H1 (cell line): ENCODE data around the gene RNASET2. TPM values are rescaled to one million over a fixed set of nuclear protein-coding genes. Genes with fewer than 3 reads are reported as not detected.

ENCODE experiments used
- CTCF ChIA-PET: fragments of 300-600 bp; sonication (Branson Sonifier 250); formaldehyde crosslinking; loops from one replicate; lab custom pipeline; 2021; ENCODE audit not compliant: partially characterized antibody; lab: Charles Lee
- POLR2A ChIA-PET: fragments of 300-600 bp; sonication (Branson Sonifier 250); formaldehyde crosslinking; loops from one replicate; lab custom pipeline; 2021; ENCODE audit warnings: inconsistent platforms; ENCODE audit not compliant: partially characterized antibody; lab: Charles Lee
- DNase-seq, 2 experiments: peaks; one replicate each; pipeline versions ENCODE4 v3.0.0 to v3.0.0-alpha.2; 2010 to 2022; ENCODE audit warnings: low spot score in 2 of 2, low read depth in 1 of 2, mixed read lengths in 1 of 2
- FAIRE-seq: peaks from 2 replicates; lab custom pipeline; 2011; peaks lifted over from hg19 to GRCh38; lab: Jason Lieb, UNC
- H2AFZ ChIP-seq: 2 replicates; pipeline ENCODE4 v1.8.1; 2012; ENCODE audit warnings: low read length, inconsistent platforms
- H2AK5ac ChIP-seq: 2 replicates; pipeline ENCODE4 v1.6.1; 2013; ENCODE audit warnings: low read depth, low read length
- H2BK120ac ChIP-seq: replicated peaks from 2 replicates; pipeline ENCODE3; 2013; ENCODE audit warnings: low read depth, low read length, inconsistent platforms
- H2BK12ac ChIP-seq: 2 replicates; pipeline ENCODE4 v1.6.1; 2013; ENCODE audit warnings: low read depth, low read length
- H2BK15ac ChIP-seq: 2 replicates; pipeline ENCODE4 v1.6.1; 2013; ENCODE audit warnings: low read length
- H2BK20ac ChIP-seq: 2 replicates; pipeline ENCODE4 v1.6.1; 2013; ENCODE audit warnings: low read length
- H2BK5ac ChIP-seq: 2 replicates; pipeline ENCODE4 v1.6.1; 2013; ENCODE audit warnings: low read depth, low read length
- H3K14ac ChIP-seq: 2 replicates; pipeline ENCODE4 v1.6.1; 2013; ENCODE audit warnings: inconsistent platforms; ENCODE audit not compliant: insufficient read length
- H3K18ac ChIP-seq: 2 replicates; pipeline ENCODE4 v1.6.1; 2013; ENCODE audit warnings: low read length; ENCODE audit errors: extremely low read depth
- H3K23ac ChIP-seq: 2 replicates; pipeline ENCODE4 v1.6.1; 2013; ENCODE audit warnings: inconsistent platforms; ENCODE audit not compliant: insufficient read length
- H3K23me2 ChIP-seq: 2 replicates; pipeline ENCODE4 v1.6.1; 2013; ENCODE audit warnings: low read depth, low read length
- H3K27ac ChIP-seq: 2 replicates; pipeline ENCODE4 v1.6.1; 2011; ENCODE audit warnings: low read depth, low read length, inconsistent platforms
- H3K27me3 ChIP-seq, 4 experiments: replicated peaks in 1 of 4; 1 replicate in 1 of 4; 2 replicates in 3 of 4; pipeline versions ENCODE4 v1.6.1 to v1.8.1; 2011 to 2013; ENCODE audit warnings: low read length in 3 of 4, mild to moderate bottlenecking in 3 of 4, inconsistent platforms in 2 of 4, mixed read lengths in 2 of 4, moderate library complexity in 1 of 4; ENCODE audit not compliant: control insufficient read depth in 3 of 4, insufficient read depth in 3 of 4; ENCODE audit errors: extremely low read depth in 1 of 4
- H3K36me3 ChIP-seq, 4 experiments: 2 replicates each; pipeline versions ENCODE4 v1.6.1 to v1.8.1; 2011 to 2013; ENCODE audit warnings: mild to moderate bottlenecking in 4 of 4, low read length in 3 of 4, moderate library complexity in 2 of 4, control low read depth in 1 of 4, inconsistent platforms in 1 of 4; ENCODE audit not compliant: insufficient read depth in 4 of 4, control insufficient read depth in 2 of 4
- H3K4ac ChIP-seq: replicated peaks from 2 replicates; pipeline ENCODE3; 2013; ENCODE audit warnings: low read length, low read depth, mixed read lengths, inconsistent platforms; ENCODE audit not compliant: insufficient read length
- H3K4me1 ChIP-seq, 4 experiments: replicated peaks in 1 of 4; 1 replicate in 1 of 4; 2 replicates in 3 of 4; pipeline versions ENCODE4 v1.6.1 to v1.8.1; 2011 to 2013; ENCODE audit warnings: low read length in 3 of 4, inconsistent platforms in 2 of 4, mixed read lengths in 1 of 4; ENCODE audit not compliant: insufficient read depth in 4 of 4, control insufficient read depth in 3 of 4
- H3K4me2 ChIP-seq, 2 experiments: 2 replicates each; pipeline versions ENCODE4 v1.6.1 to v1.8.1; 2011 to 2013; ENCODE audit warnings: low read depth in 2 of 2, low read length in 2 of 2, control low read depth in 1 of 2, inconsistent platforms in 1 of 2, mild to moderate bottlenecking in 1 of 2; ENCODE audit not compliant: insufficient read depth in 1 of 2
- H3K4me3 ChIP-seq, 4 experiments: fragments of 200-600, 300-600 bp in 1 of 4; sonication (generic), shearing (Covaris generic), sonication (Bioruptor Twin) in 1 of 4; 2 replicates each; pipeline versions ENCODE4 v1.5.1 to v1.8.1; 2011 to 2016; ENCODE audit warnings: low read length in 4 of 4, low read depth in 3 of 4, control low read depth in 2 of 4, inconsistent platforms in 2 of 4, mild to moderate bottlenecking in 2 of 4, mixed read lengths in 1 of 4, moderate library complexity in 1 of 4; ENCODE audit not compliant: insufficient read depth in 2 of 4; ENCODE audit errors: extremely low read depth in 1 of 4
- H3K56ac ChIP-seq: replicated peaks from 2 replicates; pipeline ENCODE3; 2013; ENCODE audit warnings: low read depth, mild to moderate bottlenecking, mixed read lengths, low read length, inconsistent platforms; ENCODE audit not compliant: insufficient read length
- H3K79me1 ChIP-seq: 2 replicates; pipeline ENCODE4 v1.6.1; 2013; ENCODE audit warnings: low read depth, low read length, control low read depth
- H3K79me2 ChIP-seq, 2 experiments: 2 replicates each; pipeline versions ENCODE4 v1.6.1 to v1.8.1; 2012 to 2013; ENCODE audit warnings: low read length in 2 of 2, mild to moderate bottlenecking in 2 of 2, inconsistent platforms in 1 of 2; ENCODE audit not compliant: insufficient read depth in 2 of 2, control insufficient read depth in 1 of 2
- H3K9ac ChIP-seq, 4 experiments: replicated peaks in 1 of 4; 1 replicate in 1 of 4; 2 replicates in 3 of 4; pipeline versions ENCODE4 v1.6.1 to v1.8.1; 2011 to 2013; ENCODE audit warnings: low read depth in 3 of 4, low read length in 3 of 4, control low read depth in 2 of 4, mild to moderate bottlenecking in 2 of 4, moderate library complexity in 2 of 4, inconsistent platforms in 1 of 4; ENCODE audit errors: extremely low read depth in 1 of 4
- H3K9me3 ChIP-seq, 2 experiments: 2 replicates each; pipeline versions ENCODE4 v1.6.1 to v1.8.1; 2012 to 2013; ENCODE audit warnings: mild to moderate bottlenecking in 2 of 2, moderate library complexity in 2 of 2, control low read depth in 1 of 2, inconsistent platforms in 1 of 2, low read depth in 1 of 2, low read length in 1 of 2, mixed read lengths in 1 of 2; ENCODE audit not compliant: insufficient read depth in 2 of 2
- H4K20me1 ChIP-seq, 2 experiments: replicated peaks in 1 of 2; 2 replicates each; pipeline versions ENCODE3 to v1.8.1; 2011 to 2013; ENCODE audit warnings: inconsistent platforms in 2 of 2, low read length in 2 of 2, mild to moderate bottlenecking in 1 of 2; ENCODE audit not compliant: insufficient read depth in 2 of 2, control insufficient read depth in 1 of 2
- H4K5ac ChIP-seq: 2 replicates; pipeline ENCODE4 v1.6.1; 2013; ENCODE audit warnings: low read length, low read depth, mixed read lengths, inconsistent platforms; ENCODE audit not compliant: insufficient read length
- H4K8ac ChIP-seq: 2 replicates; pipeline ENCODE4 v1.8.0; 2013; ENCODE audit warnings: mild to moderate bottlenecking, moderate library complexity, low read length, inconsistent platforms; ENCODE audit not compliant: insufficient read depth; ENCODE audit errors: extremely low read depth
- H4K91ac ChIP-seq: replicated peaks from 2 replicates; pipeline ENCODE3; 2013; ENCODE audit warnings: low read length, mixed read lengths, inconsistent platforms; ENCODE audit not compliant: insufficient read length
- CTCF ChIP-seq, 3 experiments: IDR thresholded peaks; 1 replicate in 2 of 3; 2 replicates in 1 of 3; pipeline versions ENCODE4 v1.5.1 to v1.6.1; 2011; ENCODE audit warnings: low read length in 3 of 3, mild to moderate bottlenecking in 3 of 3, inconsistent platforms in 2 of 3, low read depth in 1 of 3, moderate library complexity in 1 of 3; ENCODE audit not compliant: insufficient read depth in 1 of 3; ENCODE audit errors: control extremely low read depth in 1 of 3
- E2F6 ChIP-seq: IDR thresholded peaks from 2 replicates; pipeline ENCODE4 v1.6.1; 2012; ENCODE audit warnings: inconsistent platforms
- HDAC2 ChIP-seq, 2 experiments: fragments of 300-600 bp in 1 of 2; sonication (generic) in 1 of 2; IDR thresholded peaks; 2 replicates each; pipeline ENCODE4 v1.6.1; 2011 to 2012; ENCODE audit warnings: low read depth in 2 of 2, low read length in 2 of 2, mild to moderate bottlenecking in 2 of 2, moderate library complexity in 2 of 2, borderline replicate concordance in 1 of 2, inconsistent platforms in 1 of 2
- RFX5 ChIP-seq: IDR thresholded peaks from 2 replicates; pipeline ENCODE4 v1.6.1; 2011; ENCODE audit warnings: low read depth, low read length, improper control_type of control experiment, borderline replicate concordance
- WGBS, 2 experiments: shearing (Covaris generic) in 1 of 2; methylation state at CpG; one replicate each; pipeline versions ENCODE4 v1.1.6 to v1.1.7; 2013 to 2015; ENCODE audit warnings: low lambda C conversion rate in 2 of 2, mixed read lengths in 2 of 2, inconsistent platforms in 1 of 2, low coverage in 1 of 2, missing lambda C conversion rate in 1 of 2; ENCODE audit not compliant: insufficient replicate concordance in 2 of 2, insufficient coverage in 1 of 2, insufficient read length in 1 of 2; ENCODE audit errors: extremely low coverage in 1 of 2, missing lambda C conversion rate in 1 of 2; 5-methylcytosine and 5-hydroxymethylcytosine counted together
- polyA plus RNA-seq, 7 experiments: library from polyadenylated mRNA; depleted of rRNA in 3 of 7; stranded (reverse) in 5 of 7; unstranded in 2 of 7; fragments of >200 nt in 5 of 7; fragments of 200-250 nt in 2 of 7; gene quantifications; 1 replicate in 5 of 7; 2 replicates in 1 of 7; 4 replicates in 1 of 7; pipeline versions ENCODE4 v1.2.1 to v1.2.3, GENCODE V29; 2011 to 2013; ENCODE audit warnings: missing spikeins in 2 of 7, mixed read lengths in 2 of 7
- total RNA-seq: library from RNA; stranded (reverse); fragmentation: NEBNext Ultra II Directional; extraction: Animal tissue kit (Norgen Biotek cat#: 25700); gene quantifications from 2 replicates; pipeline ENCODE4 v1.2.1, GENCODE V29; 2021

The RNASET2 gene
- total and polyA plus RNA-seq, 2 of the 8 experiments (the other 6 are each of a cell fraction or from before 2014, with no cell fraction given): 15.7 to 22.9 TPM

- Histone ChIP-seq H3K14ac (no peak overlapping the region), H3K9ac (no peak overlapping the region), H3K4me1 (peaks cover 2 to 12% (median 5%) of the 10 kb centered on the region in 4 experiments; a peak in 6 of 7 replicates), H3K4me2 (peak overlapping the region; percentile 90 to 93), H3K36me3 (no peaks in the 10 kb centered on the region), H4K20me1 (peaks cover 0 to 2% of the 10 kb centered on the region in 2 experiments), H3K56ac (no peak overlapping the region), H3K27me3 (peaks cover 0 to 6% (median 0%) of the 10 kb centered on the region in 4 experiments; a peak in 3 of 7 replicates), H4K91ac (no peak overlapping the region), H3K27ac (no peak overlapping the region), H3K18ac (peak overlapping the region; percentile 71; the same call in 1 of the 2 replicates), H2BK20ac (no peak overlapping the region), H2BK5ac (peak overlapping the region; percentile 24; the same call in 1 of the 2 replicates), H2AK5ac (no peak overlapping the region), H2BK15ac (no peak overlapping the region), H2BK120ac (no peak overlapping the region), H4K5ac (no peak overlapping the region), H3K4me3 (peak overlapping the region; percentile 58 to 83 (median 72)), H3K23ac (no peak overlapping the region), H3K9me3 (0 out of 4 replicates have a peak, but pooled peaks cover 0 to under 1% of the 10 kb centered on the region in 2 experiments), H3K4ac (no peak overlapping the region), H3K79me1 (no peaks in the 10 kb centered on the region; the same call in 1 of the 2 replicates), H3K79me2 (no peaks in the 10 kb centered on the region; a peak in 1 of 4 replicates), H2BK12ac (no peak overlapping the region), H3K23me2 (peaks cover 17% of the 10 kb centered on the region; the same call in 1 of the 2 replicates), H2AFZ (peak overlapping the region; percentile 8; the same call in 1 of the 2 replicates), H4K8ac (0 out of 2 replicates have a peak overlapping the region, but pooled peaks have one; percentile 14)
- FAIRE-seq (no peak), DNase-seq (peak in 1 of 2 experiments; percentile 70)
- 12% methylated on average over 21 of the region's 26 CpGs; no CpG with 5 or more reads in 1 of the 2 experiments for WGBS, 2 experiments
- ChIA-PET POLR2A (interaction anchor here (0.6 to 1.6 kb wide), 6 partner anchors 9 to 42 kb away, joined by 3 to 5 read pairs (median 4); partner anchors contain the start of gene CEP43), CTCF (interaction anchor here (1.0 to 2.5 kb wide), 8 partner anchors 8 to 244 kb away, joined by 3 to 15 read pairs (median 5); partner anchors contain the start of gene CEP43)
- TF ChIP-seq HDAC2 (IDR thresholded peaks at IDR 0.05; ENCODE audit: borderline replicate concordance in 1 of 2, low read depth in 2 of 2, low read length in 2 of 2) (0 out of 4 replicates have a peak, but pooled peaks of 1 of the 2 experiments have one; percentile 4), CTCF (IDR thresholded peaks at IDR 0.05; ENCODE audit: control extremely low read depth in 1 of 3, insufficient read depth in 1 of 3, low read depth in 1 of 3, low read length in 3 of 3) (no peak), RFX5 (no peak), E2F6 (peak; percentile 47; the same call in 1 of the 2 replicates)
Observed at GRCh38 chr6:166957087-166957804, 896 bp upstream of the RNASET2 start.
